Measurements from ENCODE around the gene PPP2R2B.

PPP2R2B gene

DNA sequence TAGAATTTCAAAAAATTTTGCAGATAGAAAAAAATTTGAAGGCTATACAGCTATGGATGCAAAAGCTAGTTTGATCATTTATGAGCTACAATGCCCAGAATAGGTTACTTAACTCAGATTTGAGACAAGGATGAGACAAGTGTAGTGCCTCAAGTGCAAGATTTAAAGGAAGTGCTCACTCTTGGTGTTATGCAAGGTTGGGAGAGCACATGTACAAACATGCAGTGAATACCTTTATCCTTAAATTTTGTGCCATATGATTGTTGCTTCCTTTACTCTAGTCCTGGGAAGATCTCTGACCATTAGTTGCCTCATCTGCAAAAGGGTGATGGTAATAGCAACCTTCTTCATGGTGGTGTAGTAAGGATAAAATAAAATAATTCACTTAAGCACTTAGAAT lies 31.7 kb upstream of the PPP2R2B start:
- TF ChIP-seq, protein P1, sequence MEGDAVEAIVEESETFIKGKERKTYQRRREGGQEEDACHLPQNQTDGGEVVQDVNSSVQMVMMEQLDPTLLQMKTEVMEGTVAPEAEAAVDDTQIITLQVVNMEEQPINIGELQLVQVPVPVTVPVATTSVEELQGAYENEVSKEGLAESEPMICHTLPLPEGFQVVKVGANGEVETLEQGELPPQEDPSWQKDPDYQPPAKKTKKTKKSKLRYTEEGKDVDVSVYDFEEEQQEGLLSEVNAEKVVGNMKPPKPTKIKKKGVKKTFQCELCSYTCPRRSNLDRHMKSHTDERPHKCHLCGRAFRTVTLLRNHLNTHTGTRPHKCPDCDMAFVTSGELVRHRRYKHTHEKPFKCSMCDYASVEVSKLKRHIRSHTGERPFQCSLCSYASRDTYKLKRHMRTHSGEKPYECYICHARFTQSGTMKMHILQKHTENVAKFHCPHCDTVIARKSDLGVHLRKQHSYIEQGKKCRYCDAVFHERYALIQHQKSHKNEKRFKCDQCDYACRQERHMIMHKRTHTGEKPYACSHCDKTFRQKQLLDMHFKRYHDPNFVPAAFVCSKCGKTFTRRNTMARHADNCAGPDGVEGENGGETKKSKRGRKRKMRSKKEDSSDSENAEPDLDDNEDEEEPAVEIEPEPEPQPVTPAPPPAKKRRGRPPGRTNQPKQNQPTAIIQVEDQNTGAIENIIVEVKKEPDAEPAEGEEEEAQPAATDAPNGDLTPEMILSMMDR (IDR thresholded peaks at IDR 0.05): no peak

GRCh38 chr5:146909255-146910068 lies 30.9 kb upstream of the PPP2R2B start:
- TF ChIP-seq, protein P1 (IDR thresholded peaks at IDR 0.05): no peak

GRCh38 chr5:146906803-146907202 lies 28.2 kb upstream of the PPP2R2B start:
- TF ChIP-seq, protein P1 (IDR thresholded peaks at IDR 0.05): peak; percentile 12; the same call in 1 of the 2 replicates

DNA sequence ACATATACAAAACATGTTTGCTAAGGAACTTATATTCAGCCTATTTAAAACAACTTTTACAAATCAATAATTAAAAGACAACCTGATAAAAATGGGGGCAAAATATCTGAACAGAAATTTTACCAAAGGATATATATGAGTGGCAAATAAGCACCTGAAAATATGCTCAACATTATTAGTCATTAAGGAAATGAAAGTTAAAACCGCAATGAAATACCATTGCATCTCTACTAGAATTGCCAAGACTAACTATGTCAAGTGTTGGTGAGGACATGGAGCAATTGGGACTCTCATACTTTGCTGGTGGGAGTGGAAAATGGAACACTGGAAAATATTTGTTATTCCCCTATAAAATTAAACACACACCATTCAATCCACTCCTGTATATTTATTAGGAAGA lies 26.3 kb upstream of the PPP2R2B start:
- TF ChIP-seq, protein P1 (IDR thresholded peaks at IDR 0.05): no peak

DNA sequence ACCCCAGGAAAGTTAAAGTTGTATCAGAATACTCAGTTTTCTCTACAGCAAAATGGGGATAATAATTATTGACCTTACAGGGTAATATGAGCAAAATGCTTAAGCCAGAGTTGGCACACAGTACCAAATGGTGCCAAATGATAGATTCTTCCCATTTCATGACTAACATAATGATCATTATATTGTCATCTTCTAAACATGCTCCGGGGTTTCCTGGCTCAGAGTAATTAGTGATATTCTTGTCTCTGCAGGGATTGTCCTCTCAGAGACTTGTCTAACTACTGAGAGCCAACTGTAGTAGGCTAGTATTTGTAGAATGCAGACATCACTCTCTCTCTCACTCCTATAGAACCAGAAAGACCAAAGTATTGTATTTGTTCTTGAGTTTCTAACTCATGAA lies 25.2 kb upstream of the PPP2R2B start:
- TF ChIP-seq, protein P1 (IDR thresholded peaks at IDR 0.05): no peak

DNA sequence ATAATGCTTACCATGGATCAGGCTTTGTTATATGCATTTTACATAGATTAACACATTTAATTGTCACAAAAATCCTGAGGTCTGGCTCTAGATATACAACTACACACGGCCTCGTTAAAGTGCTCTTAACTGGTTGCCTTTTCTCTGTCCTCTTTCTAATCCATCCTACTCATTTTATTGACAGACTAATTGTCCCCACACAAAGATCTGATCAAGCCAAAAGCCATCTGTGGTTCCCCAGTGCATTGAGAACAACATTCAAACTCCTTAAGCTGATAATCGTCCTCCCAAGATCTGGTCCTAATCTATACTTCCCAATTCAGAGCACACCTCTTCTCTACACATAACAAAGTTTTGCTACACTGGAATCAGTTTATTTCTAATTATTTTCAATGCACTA lies 23.9 kb upstream of the PPP2R2B start:
- TF ChIP-seq, protein P1 (IDR thresholded peaks at IDR 0.05): no peak

DNA sequence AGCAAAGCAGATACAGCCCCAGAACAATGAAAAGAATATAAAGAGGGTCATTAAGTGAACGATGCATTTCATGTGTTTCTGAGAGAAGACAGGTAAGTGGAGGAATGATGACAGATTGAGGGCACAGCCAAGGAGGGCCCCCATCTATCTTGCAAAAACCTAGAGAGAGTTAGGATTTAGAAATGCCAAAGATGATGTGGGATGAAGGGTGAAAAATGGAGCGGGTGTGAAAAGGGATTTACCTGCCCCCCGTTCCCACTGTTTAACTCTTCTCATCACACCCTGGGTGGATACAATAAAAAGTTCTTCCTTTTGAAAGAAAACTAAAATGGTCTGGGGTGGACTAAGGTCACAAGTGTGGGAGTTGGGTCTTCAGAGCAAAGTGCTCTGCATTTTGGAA lies 18.5 kb upstream of the PPP2R2B start:
- TF ChIP-seq, protein P1 (IDR thresholded peaks at IDR 0.05): no peak

All from LNCAP (cell line).